H1 (cell line): ENCODE measurements around the gene PNPLA4. TPM values are rescaled to one million over a fixed set of nuclear protein-coding genes. Genes with fewer than 3 reads are reported as not detected.

Experiments
- CTCF ChIA-PET: fragments of 300-600 bp; sonication (Branson Sonifier 250); formaldehyde crosslinking; loops from one replicate; lab custom pipeline; 2021; ENCODE audit not compliant: partially characterized antibody; lab: Charles Lee
- POLR2A ChIA-PET: fragments of 300-600 bp; sonication (Branson Sonifier 250); formaldehyde crosslinking; loops from one replicate; lab custom pipeline; 2021; ENCODE audit warnings: inconsistent platforms; ENCODE audit not compliant: partially characterized antibody; lab: Charles Lee
- DNase-seq, 2 experiments: peaks; one replicate each; pipeline versions ENCODE4 v3.0.0 to v3.0.0-alpha.2; 2010 to 2022; ENCODE audit warnings: low spot score in 2 of 2, low read depth in 1 of 2, mixed read lengths in 1 of 2
- FAIRE-seq: peaks from 2 replicates; lab custom pipeline; 2011; peaks lifted over from hg19 to GRCh38; lab: Jason Lieb, UNC
- H2AFZ ChIP-seq: 2 replicates; pipeline ENCODE4 v1.8.1; 2012; ENCODE audit warnings: low read length, inconsistent platforms
- H2AK5ac ChIP-seq: 2 replicates; pipeline ENCODE4 v1.6.1; 2013; ENCODE audit warnings: low read depth, low read length
- H2BK120ac ChIP-seq: replicated peaks from 2 replicates; pipeline ENCODE3; 2013; ENCODE audit warnings: low read depth, low read length, inconsistent platforms
- H2BK12ac ChIP-seq: 2 replicates; pipeline ENCODE4 v1.6.1; 2013; ENCODE audit warnings: low read depth, low read length
- H2BK15ac ChIP-seq: 2 replicates; pipeline ENCODE4 v1.6.1; 2013; ENCODE audit warnings: low read length
- H2BK20ac ChIP-seq: 2 replicates; pipeline ENCODE4 v1.6.1; 2013; ENCODE audit warnings: low read length
- H2BK5ac ChIP-seq: 2 replicates; pipeline ENCODE4 v1.6.1; 2013; ENCODE audit warnings: low read depth, low read length
- H3K14ac ChIP-seq: 2 replicates; pipeline ENCODE4 v1.6.1; 2013; ENCODE audit warnings: inconsistent platforms; ENCODE audit not compliant: insufficient read length
- H3K18ac ChIP-seq: 2 replicates; pipeline ENCODE4 v1.6.1; 2013; ENCODE audit warnings: low read length; ENCODE audit errors: extremely low read depth
- H3K23ac ChIP-seq: 2 replicates; pipeline ENCODE4 v1.6.1; 2013; ENCODE audit warnings: inconsistent platforms; ENCODE audit not compliant: insufficient read length
- H3K23me2 ChIP-seq: 2 replicates; pipeline ENCODE4 v1.6.1; 2013; ENCODE audit warnings: low read depth, low read length
- H3K27ac ChIP-seq: 2 replicates; pipeline ENCODE4 v1.6.1; 2011; ENCODE audit warnings: low read depth, low read length, inconsistent platforms
- H3K27me3 ChIP-seq, 4 experiments: replicated peaks in 1 of 4; 1 replicate in 1 of 4; 2 replicates in 3 of 4; pipeline versions ENCODE4 v1.6.1 to v1.8.1; 2011 to 2013; ENCODE audit warnings: low read length in 3 of 4, mild to moderate bottlenecking in 3 of 4, inconsistent platforms in 2 of 4, mixed read lengths in 2 of 4, moderate library complexity in 1 of 4; ENCODE audit not compliant: control insufficient read depth in 3 of 4, insufficient read depth in 3 of 4; ENCODE audit errors: extremely low read depth in 1 of 4
- H3K36me3 ChIP-seq, 4 experiments: 2 replicates each; pipeline versions ENCODE4 v1.6.1 to v1.8.1; 2011 to 2013; ENCODE audit warnings: mild to moderate bottlenecking in 4 of 4, low read length in 3 of 4, moderate library complexity in 2 of 4, control low read depth in 1 of 4, inconsistent platforms in 1 of 4; ENCODE audit not compliant: insufficient read depth in 4 of 4, control insufficient read depth in 2 of 4
- H3K4ac ChIP-seq: replicated peaks from 2 replicates; pipeline ENCODE3; 2013; ENCODE audit warnings: low read length, low read depth, mixed read lengths, inconsistent platforms; ENCODE audit not compliant: insufficient read length
- H3K4me1 ChIP-seq, 4 experiments: replicated peaks in 1 of 4; 1 replicate in 1 of 4; 2 replicates in 3 of 4; pipeline versions ENCODE4 v1.6.1 to v1.8.1; 2011 to 2013; ENCODE audit warnings: low read length in 3 of 4, inconsistent platforms in 2 of 4, mixed read lengths in 1 of 4; ENCODE audit not compliant: insufficient read depth in 4 of 4, control insufficient read depth in 3 of 4
- H3K4me2 ChIP-seq, 2 experiments: 2 replicates each; pipeline versions ENCODE4 v1.6.1 to v1.8.1; 2011 to 2013; ENCODE audit warnings: low read depth in 2 of 2, low read length in 2 of 2, control low read depth in 1 of 2, inconsistent platforms in 1 of 2, mild to moderate bottlenecking in 1 of 2; ENCODE audit not compliant: insufficient read depth in 1 of 2
- H3K4me3 ChIP-seq, 4 experiments: fragments of 200-600, 300-600 bp in 1 of 4; sonication (generic), shearing (Covaris generic), sonication (Bioruptor Twin) in 1 of 4; 2 replicates each; pipeline versions ENCODE4 v1.5.1 to v1.8.1; 2011 to 2016; ENCODE audit warnings: low read length in 4 of 4, low read depth in 3 of 4, control low read depth in 2 of 4, inconsistent platforms in 2 of 4, mild to moderate bottlenecking in 2 of 4, mixed read lengths in 1 of 4, moderate library complexity in 1 of 4; ENCODE audit not compliant: insufficient read depth in 2 of 4; ENCODE audit errors: extremely low read depth in 1 of 4
- H3K56ac ChIP-seq: replicated peaks from 2 replicates; pipeline ENCODE3; 2013; ENCODE audit warnings: low read depth, mild to moderate bottlenecking, mixed read lengths, low read length, inconsistent platforms; ENCODE audit not compliant: insufficient read length
- H3K79me1 ChIP-seq: 2 replicates; pipeline ENCODE4 v1.6.1; 2013; ENCODE audit warnings: low read depth, low read length, control low read depth
- H3K79me2 ChIP-seq, 2 experiments: 2 replicates each; pipeline versions ENCODE4 v1.6.1 to v1.8.1; 2012 to 2013; ENCODE audit warnings: low read length in 2 of 2, mild to moderate bottlenecking in 2 of 2, inconsistent platforms in 1 of 2; ENCODE audit not compliant: insufficient read depth in 2 of 2, control insufficient read depth in 1 of 2
- H3K9ac ChIP-seq, 4 experiments: replicated peaks in 1 of 4; 1 replicate in 1 of 4; 2 replicates in 3 of 4; pipeline versions ENCODE4 v1.6.1 to v1.8.1; 2011 to 2013; ENCODE audit warnings: low read depth in 3 of 4, low read length in 3 of 4, control low read depth in 2 of 4, mild to moderate bottlenecking in 2 of 4, moderate library complexity in 2 of 4, inconsistent platforms in 1 of 4; ENCODE audit errors: extremely low read depth in 1 of 4
- H3K9me3 ChIP-seq, 2 experiments: 2 replicates each; pipeline versions ENCODE4 v1.6.1 to v1.8.1; 2012 to 2013; ENCODE audit warnings: mild to moderate bottlenecking in 2 of 2, moderate library complexity in 2 of 2, control low read depth in 1 of 2, inconsistent platforms in 1 of 2, low read depth in 1 of 2, low read length in 1 of 2, mixed read lengths in 1 of 2; ENCODE audit not compliant: insufficient read depth in 2 of 2
- H4K20me1 ChIP-seq, 2 experiments: replicated peaks in 1 of 2; 2 replicates each; pipeline versions ENCODE3 to v1.8.1; 2011 to 2013; ENCODE audit warnings: inconsistent platforms in 2 of 2, low read length in 2 of 2, mild to moderate bottlenecking in 1 of 2; ENCODE audit not compliant: insufficient read depth in 2 of 2, control insufficient read depth in 1 of 2
- H4K5ac ChIP-seq: 2 replicates; pipeline ENCODE4 v1.6.1; 2013; ENCODE audit warnings: low read length, low read depth, mixed read lengths, inconsistent platforms; ENCODE audit not compliant: insufficient read length
- H4K8ac ChIP-seq: 2 replicates; pipeline ENCODE4 v1.8.0; 2013; ENCODE audit warnings: mild to moderate bottlenecking, moderate library complexity, low read length, inconsistent platforms; ENCODE audit not compliant: insufficient read depth; ENCODE audit errors: extremely low read depth
- H4K91ac ChIP-seq: replicated peaks from 2 replicates; pipeline ENCODE3; 2013; ENCODE audit warnings: low read length, mixed read lengths, inconsistent platforms; ENCODE audit not compliant: insufficient read length
- ASH2L ChIP-seq: fragments of 200-600, 300-600 bp; sonication (generic); IDR thresholded peaks from one replicate; pipeline ENCODE4 v1.7.1; 2017; ENCODE audit warnings: low read length
- PHF8 ChIP-seq: fragments of 200-600 bp; sonication (generic); conservative IDR thresholded peaks from 2 replicates; pipeline ENCODE4 v1.7.1; 2012; ENCODE audit warnings: low read depth, mild to moderate bottlenecking, inconsistent platforms, low read length, moderate library complexity
- WGBS, 2 experiments: shearing (Covaris generic) in 1 of 2; methylation state at CpG; one replicate each; pipeline versions ENCODE4 v1.1.6 to v1.1.7; 2013 to 2015; ENCODE audit warnings: low lambda C conversion rate in 2 of 2, mixed read lengths in 2 of 2, inconsistent platforms in 1 of 2, low coverage in 1 of 2, missing lambda C conversion rate in 1 of 2; ENCODE audit not compliant: insufficient replicate concordance in 2 of 2, insufficient coverage in 1 of 2, insufficient read length in 1 of 2; ENCODE audit errors: extremely low coverage in 1 of 2, missing lambda C conversion rate in 1 of 2; 5-methylcytosine and 5-hydroxymethylcytosine counted together
- polyA plus RNA-seq, 7 experiments: library from polyadenylated mRNA; depleted of rRNA in 3 of 7; stranded (reverse) in 5 of 7; unstranded in 2 of 7; fragments of >200 nt in 5 of 7; fragments of 200-250 nt in 2 of 7; gene quantifications; 1 replicate in 5 of 7; 2 replicates in 1 of 7; 4 replicates in 1 of 7; pipeline versions ENCODE4 v1.2.1 to v1.2.3, GENCODE V29; 2011 to 2013; ENCODE audit warnings: missing spikeins in 2 of 7, mixed read lengths in 2 of 7
- total RNA-seq: library from RNA; stranded (reverse); fragmentation: NEBNext Ultra II Directional; extraction: Animal tissue kit (Norgen Biotek cat#: 25700); gene quantifications from 2 replicates; pipeline ENCODE4 v1.2.1, GENCODE V29; 2021

PNPLA4 gene
- total and polyA plus RNA-seq, 2 of the 8 experiments (the other 6 are each of a cell fraction or from before 2014, with no cell fraction given) = 14.3 to 18.2 TPM

DNA sequence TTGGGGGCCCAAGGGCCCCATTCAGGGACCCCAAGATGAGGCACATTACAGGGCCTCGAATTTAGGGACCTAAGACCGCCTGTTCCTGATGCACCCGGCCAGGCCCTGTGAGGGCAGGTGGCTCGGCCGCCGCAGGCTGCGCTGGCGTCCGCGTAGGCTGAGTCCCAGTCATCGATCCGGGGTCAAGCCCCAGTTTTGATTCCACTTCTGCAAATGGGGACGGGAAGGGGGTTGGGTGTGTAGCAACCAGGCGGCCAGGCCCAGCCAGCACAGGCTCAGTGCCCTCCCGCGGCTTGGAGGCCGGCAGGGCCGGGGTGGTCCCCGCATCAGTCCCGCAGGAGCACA is 327 bp downstream of the PNPLA4 start:
- no peak overlapping the region; the same call in 1 of the 2 replicates for H2BK5ac ChIP-seq
- H3K79me1 ChIP-seq = no peaks in the 10 kb centered on the region
- H3K79me2 ChIP-seq = no peaks in the 10 kb centered on the region
- ChIA-PET POLR2A (no interaction called here), CTCF (no interaction called here)
- no peak overlapping the region for H3K14ac ChIP-seq
- H3K4me1 ChIP-seq = peaks cover 0 to 2% (median 0%) of the 10 kb centered on the region in 4 experiments; a peak in 1 of 7 replicates
- peak overlapping the region; percentile 68 to 71 for H3K4me2 ChIP-seq
- H2AFZ ChIP-seq = no peak overlapping the region
- H3K23ac ChIP-seq = no peak overlapping the region
- H2BK20ac ChIP-seq = no peak overlapping the region
- H3K56ac ChIP-seq = no peak overlapping the region
- H3K18ac ChIP-seq = peak overlapping the region; percentile 71
- H4K20me1 ChIP-seq = no peaks in the 10 kb centered on the region
- H3K36me3 ChIP-seq = no peaks in the 10 kb centered on the region; a peak in 1 of 8 replicates
- peak overlapping the region; percentile 93; the same call in 1 of the 2 replicates for H4K8ac ChIP-seq
- DNase-seq (no peak), FAIRE-seq (no peak)
- no peak overlapping the region for H2BK15ac ChIP-seq
- H3K27ac ChIP-seq = peak overlapping the region; percentile 85
- TF ChIP-seq ASH2L = peak; percentile 37
- no peak for TF ChIP-seq PHF8
- peak overlapping the region; percentile 71 to 96 (median 78) for H3K4me3 ChIP-seq
- 20% methylated on average over 14 of the region's 20 CpGs; no CpG with 5 or more reads in 1 of the 2 experiments for WGBS, 2 experiments
- H4K5ac ChIP-seq = peak overlapping the region; percentile 29
- H2BK12ac ChIP-seq = no peak overlapping the region
- no peak overlapping the region for H2BK120ac ChIP-seq
- H3K23me2 ChIP-seq = no peaks in the 10 kb centered on the region
- no peaks in the 10 kb centered on the region for H3K27me3 ChIP-seq
- no peaks in the 10 kb centered on the region for H3K9me3 ChIP-seq
- H3K4ac ChIP-seq = no peak overlapping the region
- H4K91ac ChIP-seq = no peak overlapping the region
- H2AK5ac ChIP-seq = no peak overlapping the region
- H3K9ac ChIP-seq = peak overlapping the region; percentile 78 to 84 (median 82)
